ENCODE results near the gene PLEKHA4.

- TF ChIP-seq, protein P1, sequence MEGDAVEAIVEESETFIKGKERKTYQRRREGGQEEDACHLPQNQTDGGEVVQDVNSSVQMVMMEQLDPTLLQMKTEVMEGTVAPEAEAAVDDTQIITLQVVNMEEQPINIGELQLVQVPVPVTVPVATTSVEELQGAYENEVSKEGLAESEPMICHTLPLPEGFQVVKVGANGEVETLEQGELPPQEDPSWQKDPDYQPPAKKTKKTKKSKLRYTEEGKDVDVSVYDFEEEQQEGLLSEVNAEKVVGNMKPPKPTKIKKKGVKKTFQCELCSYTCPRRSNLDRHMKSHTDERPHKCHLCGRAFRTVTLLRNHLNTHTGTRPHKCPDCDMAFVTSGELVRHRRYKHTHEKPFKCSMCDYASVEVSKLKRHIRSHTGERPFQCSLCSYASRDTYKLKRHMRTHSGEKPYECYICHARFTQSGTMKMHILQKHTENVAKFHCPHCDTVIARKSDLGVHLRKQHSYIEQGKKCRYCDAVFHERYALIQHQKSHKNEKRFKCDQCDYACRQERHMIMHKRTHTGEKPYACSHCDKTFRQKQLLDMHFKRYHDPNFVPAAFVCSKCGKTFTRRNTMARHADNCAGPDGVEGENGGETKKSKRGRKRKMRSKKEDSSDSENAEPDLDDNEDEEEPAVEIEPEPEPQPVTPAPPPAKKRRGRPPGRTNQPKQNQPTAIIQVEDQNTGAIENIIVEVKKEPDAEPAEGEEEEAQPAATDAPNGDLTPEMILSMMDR (IDR thresholded peaks at IDR 0.05) = no peak
- TF ChIP-seq POLR2A (IDR thresholded peaks at IDR 0.05) = no peak
- no peak for TF ChIP-seq POLR2AphosphoS5 (IDR thresholded peaks at IDR 0.05)
Observed at GRCh38 chr19:48805452-48805851, 63.0 kb downstream of the PLEKHA4 start.
